NOMO-1 treated with DMSO at 0.1 percent for 48 hours (cell line): Measurements from ENCODE around the gene NSD2.

ENCODE experiments used
- DNase-seq: peaks from one replicate; lab custom pipeline; 2025; ENCODE audit not compliant: unreplicated experiment; lab: John Stamatoyannopoulos, UW

NSD2 gene

DNA sequence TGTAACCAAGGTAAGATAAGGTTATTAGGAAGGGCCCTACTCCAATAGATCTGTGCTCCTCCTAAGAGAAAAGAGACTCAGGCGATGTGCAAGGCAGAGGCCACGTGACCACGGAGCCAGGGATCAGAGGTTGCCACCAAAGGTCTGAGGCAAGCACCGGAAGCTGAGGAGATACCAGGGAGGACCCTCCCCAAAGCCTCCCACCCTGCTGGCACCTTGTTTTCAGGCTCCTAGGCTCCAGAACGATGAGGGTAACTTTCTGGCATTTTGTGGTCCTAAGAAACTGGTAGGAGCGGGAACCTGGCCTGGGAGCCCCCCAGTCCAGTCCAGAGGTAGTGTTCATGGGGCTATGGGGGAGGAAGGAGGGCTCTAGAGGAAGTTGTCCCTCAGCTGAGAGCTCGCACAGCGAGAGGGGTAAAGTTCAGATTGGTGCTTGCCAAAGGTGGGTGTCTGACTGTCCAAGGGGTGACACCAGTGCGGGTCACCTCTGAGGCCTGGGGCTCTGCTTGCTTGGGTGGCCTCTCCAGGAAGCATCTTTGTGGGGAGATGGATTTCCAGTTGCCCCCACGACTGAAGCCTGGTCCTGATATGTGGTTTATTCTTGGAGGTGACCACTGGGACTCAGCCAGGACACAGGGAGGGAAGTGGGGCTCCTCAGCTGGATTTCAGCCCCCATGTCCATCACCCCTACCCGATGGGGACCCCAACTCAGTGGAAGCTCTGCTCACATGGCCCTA, 7.7 kb upstream of the NSD2 start:
- no peak for DNase-seq

GRCh38 chr4:1864076-1865008, 6.9 kb upstream of the NSD2 start:
- DNase-seq = no peak

- no peak for DNase-seq
These were observed 5.0 kb upstream of the NSD2 start for GRCh38 chr4:1866189-1866661.

DNA sequence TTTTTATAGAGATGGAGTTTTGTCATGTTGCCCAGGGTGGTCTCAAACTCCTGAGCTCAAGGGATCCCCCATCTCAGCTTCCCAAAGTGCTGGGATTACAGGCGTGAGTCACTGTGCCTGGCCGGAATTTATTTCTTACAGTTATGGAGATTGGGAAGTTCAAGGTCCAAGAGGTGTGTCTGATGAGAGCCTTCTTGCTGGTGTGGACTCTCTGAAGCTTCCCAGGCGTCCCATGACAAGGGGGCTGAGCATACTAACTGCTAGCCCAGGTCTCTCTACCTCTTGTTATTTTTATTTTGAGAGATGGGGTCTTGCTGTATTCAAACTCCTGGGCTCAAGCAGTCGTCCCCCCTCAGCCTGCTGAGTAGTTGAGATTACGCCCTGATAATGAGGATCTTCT, 2.9 kb upstream of the NSD2 start:
- DNase-seq = no peak

- DNase-seq = no peak
These were observed 2.3 kb upstream of the NSD2 start for GRCh38 chr4:1868912-1869311.

DNA sequence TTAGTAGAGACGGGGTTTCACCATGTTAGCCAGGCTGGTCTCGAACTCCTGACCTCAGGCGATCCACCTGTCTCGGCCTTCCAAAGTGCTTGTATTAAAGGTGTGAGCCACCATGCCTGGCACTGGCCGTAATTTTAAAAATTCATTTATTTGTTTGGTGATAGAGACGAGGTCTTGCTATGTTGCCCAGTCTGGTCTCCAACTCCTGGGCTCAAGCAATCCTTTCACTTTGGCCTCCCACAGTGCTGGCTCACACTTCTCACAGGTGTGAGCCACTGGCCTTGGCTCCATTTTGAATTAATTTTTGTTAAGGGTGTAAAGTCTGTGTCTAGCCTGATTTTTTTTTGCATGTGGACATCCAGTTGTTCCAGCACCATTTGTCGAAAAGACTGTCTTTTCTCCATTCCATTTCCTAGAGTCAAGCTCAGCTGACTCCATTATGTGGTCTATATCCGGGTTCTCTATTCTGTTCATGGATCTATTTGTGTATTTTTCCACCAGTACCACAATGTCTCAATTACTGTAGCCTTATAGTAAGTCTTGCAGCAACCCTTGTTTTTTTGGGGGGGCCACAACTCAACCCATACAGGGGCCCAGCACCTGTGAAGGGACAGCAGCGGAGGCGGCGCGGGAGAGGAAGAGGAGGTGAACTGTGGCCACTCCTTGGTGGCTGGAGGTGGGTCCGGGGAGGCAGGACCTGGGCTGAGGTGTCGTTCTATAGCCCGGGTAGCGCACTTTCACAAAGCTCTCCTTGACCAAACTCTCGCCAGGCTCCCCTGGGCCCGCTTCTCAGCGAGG, 1.5 kb upstream of the NSD2 start:
- no peak for DNase-seq

DNA sequence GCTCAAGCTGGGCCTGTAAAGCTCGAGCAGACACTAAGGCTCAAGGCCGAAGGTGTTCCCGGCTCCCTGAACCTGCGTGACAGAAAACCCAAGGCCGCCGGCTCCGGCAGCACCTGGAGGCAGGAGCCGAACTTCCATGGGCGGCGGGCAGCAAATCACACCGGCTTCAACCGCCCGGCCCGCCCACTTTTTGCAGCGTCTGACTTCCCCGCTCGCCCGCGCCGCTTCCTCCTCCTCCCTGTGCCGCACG, 940 bp upstream of the NSD2 start:
- DNase-seq = peak; percentile 87

- DNase-seq = no peak
These were observed 353 bp downstream of the NSD2 start for GRCh38 chr4:1871471-1872021.

DNA sequence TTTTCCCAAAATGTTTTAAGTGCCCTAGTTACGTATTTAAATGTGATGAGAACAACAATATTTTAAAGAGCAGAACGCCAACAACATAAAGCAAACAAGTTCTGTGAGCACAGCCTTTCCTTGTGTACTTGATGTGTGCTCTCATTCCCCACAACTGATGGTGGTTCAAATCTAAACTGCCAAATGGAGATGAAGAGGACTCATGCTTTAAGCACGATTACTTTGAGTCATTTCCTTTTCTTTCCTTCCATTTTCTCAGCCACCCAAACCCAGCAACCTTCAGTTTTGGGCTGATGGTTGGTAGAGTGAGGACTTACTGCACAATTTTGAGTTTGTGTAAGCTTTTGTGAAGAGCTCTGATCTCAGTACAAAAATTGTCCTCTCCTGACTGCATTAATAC, 1.7 kb downstream of the NSD2 start:
- peak; percentile 1 for DNase-seq

- DNase-seq = no peak
These were observed 2.1 kb downstream of the NSD2 start for GRCh38 chr4:1873291-1873690.

DNA sequence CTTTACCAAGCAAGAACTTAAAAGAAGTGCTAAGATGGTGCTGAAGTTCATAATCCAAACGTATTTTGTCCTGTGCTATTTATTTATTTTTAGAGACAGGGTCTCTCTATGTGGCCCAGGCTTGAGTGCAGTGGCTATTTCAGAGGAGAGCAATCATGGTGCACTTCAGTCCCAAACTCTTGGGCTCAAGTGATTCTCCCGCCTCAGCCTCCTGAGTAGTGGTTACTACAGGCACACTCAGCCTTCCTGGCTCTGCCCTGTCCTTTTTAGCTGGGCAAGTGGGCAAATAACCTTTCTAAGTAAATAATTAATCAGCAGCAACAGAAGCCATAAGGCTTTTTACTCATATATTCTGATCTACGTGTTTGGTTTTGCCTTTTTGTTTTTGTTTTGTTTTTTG, 2.6 kb downstream of the NSD2 start:
- DNase-seq = no peak

GRCh38 chr4:1874201-1874600, 3.0 kb downstream of the NSD2 start:
- no peak for DNase-seq

DNA sequence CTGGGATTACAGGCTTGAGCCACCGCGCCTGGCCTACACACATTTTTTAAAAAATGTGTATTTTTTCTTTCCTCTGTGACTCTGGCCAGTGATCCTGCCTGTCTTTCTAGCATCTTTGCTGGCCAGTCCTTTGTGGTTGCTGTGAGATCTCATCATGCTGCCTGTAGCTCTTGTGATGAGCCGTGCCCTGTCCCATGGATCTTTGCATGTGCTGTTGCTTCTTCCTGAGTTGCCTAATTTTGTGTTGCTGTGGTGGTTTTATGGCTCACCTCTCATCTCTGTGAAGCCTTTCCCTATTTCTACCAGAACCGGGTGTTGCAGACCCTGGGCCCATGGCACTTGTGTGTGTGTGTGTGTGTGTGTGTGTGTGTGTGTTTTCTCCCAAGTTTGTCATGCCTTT, 8.3 kb downstream of the NSD2 start:
- DNase-seq = peak; percentile 35

DNA sequence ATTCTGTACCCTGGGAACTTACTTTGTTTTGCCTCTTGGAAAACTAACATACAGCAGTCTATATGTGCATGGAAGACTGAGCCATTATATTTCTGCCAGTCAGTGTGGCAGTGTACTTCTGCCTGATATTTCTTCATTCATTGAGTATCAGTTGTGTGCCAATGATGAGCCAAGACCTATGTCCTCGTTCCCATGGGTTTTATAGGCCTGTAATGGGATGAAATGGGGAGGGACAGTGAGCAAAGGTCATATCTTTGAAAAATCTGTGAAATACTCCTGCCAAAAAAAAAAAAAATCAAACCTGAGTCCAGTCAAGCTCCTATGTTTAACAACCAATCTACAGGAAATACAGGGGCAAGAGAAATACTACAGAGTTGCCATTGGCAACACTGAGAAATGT, 9.1 kb downstream of the NSD2 start:
- DNase-seq = no peak

DNA sequence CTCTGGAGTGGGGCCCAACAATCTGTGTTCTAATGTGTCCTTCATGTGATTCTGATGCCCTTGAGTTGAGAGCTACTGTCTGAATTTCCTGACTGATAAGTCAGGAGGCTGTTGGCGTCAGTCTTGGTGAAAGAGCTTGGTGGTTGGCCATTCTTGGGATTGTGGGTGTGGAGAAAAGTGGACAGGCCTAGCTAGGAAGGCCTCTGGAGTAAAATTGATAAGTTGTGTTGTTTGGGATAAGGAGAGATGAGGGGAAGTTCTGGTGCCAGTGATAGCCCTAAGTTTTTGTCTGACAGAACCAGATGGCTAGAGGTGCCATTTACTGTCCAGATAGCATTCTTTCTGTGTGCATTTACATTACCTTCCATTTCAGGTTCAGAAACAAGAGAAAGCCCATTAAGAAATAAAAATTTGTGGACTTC, 11.7 kb downstream of the NSD2 start:
- DNase-seq = no peak

DNA sequence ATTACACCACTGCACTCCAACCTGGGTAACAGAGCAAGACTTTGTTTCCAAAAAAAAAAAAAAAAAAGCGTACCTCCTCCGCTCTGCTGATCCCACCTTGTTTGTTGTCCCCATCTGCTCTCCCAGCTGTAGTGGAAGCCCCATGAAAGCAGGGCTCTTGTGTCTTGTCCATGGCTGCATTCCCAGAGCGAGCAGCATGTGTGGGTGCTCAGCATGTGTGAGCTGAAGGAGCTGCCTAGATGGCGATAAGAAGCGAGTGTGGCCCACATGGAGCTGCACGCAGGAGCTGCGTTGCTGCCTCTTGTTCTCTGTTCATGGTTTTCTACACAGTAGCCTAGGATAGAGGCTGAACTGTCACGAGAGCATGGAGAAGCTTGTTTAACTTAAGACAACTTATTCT, 12.4 kb downstream of the NSD2 start:
- DNase-seq = no peak

GRCh38 chr4:1885414-1885813, 14.2 kb downstream of the NSD2 start:
- no peak for DNase-seq

DNA sequence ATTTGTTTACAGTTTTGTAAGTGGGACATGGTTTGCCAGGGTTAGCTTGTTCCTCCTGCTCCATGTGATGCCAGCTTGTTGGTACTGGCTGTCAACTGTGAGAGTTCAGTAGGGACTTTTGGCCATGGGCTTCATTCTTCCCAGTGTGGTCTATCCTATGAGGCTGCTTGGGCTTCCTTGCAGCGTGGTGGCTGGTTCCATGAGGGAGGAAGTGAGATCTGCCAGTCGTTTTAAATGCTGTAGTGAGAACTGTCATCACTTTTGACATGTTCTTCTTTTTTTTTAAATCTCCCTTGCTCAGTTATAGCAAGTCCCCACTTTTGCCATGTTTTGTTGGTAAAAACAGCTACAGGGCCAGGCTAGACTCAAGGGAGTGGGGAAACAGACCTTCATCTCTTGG, 15.9 kb downstream of the NSD2 start:
- DNase-seq = peak; percentile 39

- no peak for DNase-seq
These were observed 19.9 kb downstream of the NSD2 start for GRCh38 chr4:1890979-1891570.

- no peak for DNase-seq
These were observed 24.9 kb downstream of the NSD2 start for GRCh38 chr4:1895971-1896657.

GRCh38 chr4:1896658-1896991, 25.4 kb downstream of the NSD2 start:
- DNase-seq = no peak
